GM23248 (cell line): Measurements from ENCODE around the gene DDX10.

Source experiments
- EZH2 ChIP-seq: fragments of 200-600 bp; sonication (generic); IDR thresholded peaks from 2 replicates; pipeline ENCODE4 v1.6.1; 2018; ENCODE audit warnings: antibody characterized with exemption, mild to moderate bottlenecking; ENCODE audit not compliant: insufficient read depth, poor library complexity, severe bottlenecking
- EZH2phosphoT487 ChIP-seq: fragments of 200-600 bp; sonication (generic); IDR thresholded peaks from 2 replicates; pipeline ENCODE4 v1.6.1; 2018; ENCODE audit warnings: antibody characterized with exemption, moderate library complexity, mild to moderate bottlenecking, low read depth; ENCODE audit not compliant: insufficient read depth

DNA sequence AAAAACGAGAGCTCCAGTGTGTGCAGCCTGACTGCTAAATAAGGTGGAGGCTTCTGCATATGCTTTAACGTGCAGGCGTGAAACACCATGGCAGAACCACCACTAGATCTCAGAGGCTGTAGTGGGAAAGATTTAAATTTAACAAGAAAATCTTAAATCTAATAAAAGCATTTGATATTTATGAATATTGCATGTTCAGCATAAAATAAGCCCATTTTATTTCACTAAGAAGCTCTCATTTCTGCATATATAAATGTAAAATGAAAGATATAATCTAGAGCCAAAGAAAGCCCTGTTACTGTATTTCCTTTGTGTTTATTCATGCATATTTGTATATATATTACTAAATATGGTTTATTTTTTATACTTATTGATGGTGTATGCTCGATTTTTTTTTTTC lies 188.3 kb downstream of the DDX10 start:
- TF ChIP-seq EZH2 = no peak
- no peak for TF ChIP-seq EZH2phosphoT487
